Keratinocyte (primary cell): ENCODE measurements around the gene MAFF. TPM values are rescaled to one million over a fixed set of nuclear protein-coding genes. Genes with fewer than 3 reads are reported as not detected.

Source experiments
- DNase-seq: peaks from one replicate; pipeline ENCODE4 v3.0.0-alpha.2; 2011; ENCODE audit warnings: low read depth, missing footprints, low spot score
- FAIRE-seq: peaks from 2 replicates; lab custom pipeline; 2011; peaks lifted over from hg19 to GRCh38; lab: Jason Lieb, UNC
- H2AFZ ChIP-seq: 2 replicates; pipeline ENCODE4 v1.6.0; 2012; ENCODE audit warnings: low read length, control low read depth, inconsistent platforms; ENCODE audit not compliant: control insufficient read depth
- H3K27ac ChIP-seq: 2 replicates; pipeline ENCODE4 v1.5.1; 2011; ENCODE audit warnings: low read length; ENCODE audit not compliant: control insufficient read depth, insufficient read depth
- H3K27me3 ChIP-seq: 3 replicates; pipeline ENCODE4 v1.6.0; 2011; ENCODE audit warnings: low read length; ENCODE audit not compliant: control insufficient read depth, insufficient read depth; ENCODE audit errors: extremely low read depth
- H3K36me3 ChIP-seq, 2 experiments: 2 replicates in 1 of 2; 3 replicates in 1 of 2; pipeline ENCODE4 v1.5.1; 2011; ENCODE audit warnings: low read length in 2 of 2, mild to moderate bottlenecking in 1 of 2; ENCODE audit not compliant: control insufficient read depth in 2 of 2, insufficient read depth in 2 of 2; ENCODE audit errors: extremely low read depth in 1 of 2
- H3K4me1 ChIP-seq: 3 replicates; pipeline ENCODE4 v1.5.1; 2011; ENCODE audit warnings: low read length; ENCODE audit not compliant: control insufficient read depth, insufficient read depth; ENCODE audit errors: extremely low read depth
- H3K4me2 ChIP-seq: 3 replicates; pipeline ENCODE4 v1.6.0; 2011; ENCODE audit warnings: low read depth, low read length; ENCODE audit not compliant: control insufficient read depth, insufficient read depth; ENCODE audit errors: extremely low read depth
- H3K4me3 ChIP-seq, 3 experiments: fragments of 200-600 bp in 1 of 3; sonication (generic) in 1 of 3; 2 replicates in 2 of 3; 3 replicates in 1 of 3; pipeline ENCODE4 v1.5.1; 2011 to 2016; ENCODE audit warnings: low read length in 3 of 3, mild to moderate bottlenecking in 3 of 3, control low read depth in 2 of 3, inconsistent platforms in 1 of 3, low read depth in 1 of 3, mixed read lengths in 1 of 3, mixed run types in 1 of 3, moderate library complexity in 1 of 3; ENCODE audit not compliant: control insufficient read depth in 2 of 3, insufficient read depth in 2 of 3; ENCODE audit errors: extremely low read depth in 1 of 3
- H3K79me2 ChIP-seq: 2 replicates; pipeline ENCODE4 v1.6.0; 2012; ENCODE audit warnings: low read length; ENCODE audit not compliant: control insufficient read depth, insufficient read depth
- H3K9ac ChIP-seq: 3 replicates; pipeline ENCODE4 v1.6.0; 2011; ENCODE audit warnings: low read length; ENCODE audit not compliant: control insufficient read depth, insufficient read depth; ENCODE audit errors: extremely low read depth
- H3K9me1 ChIP-seq: 3 replicates; pipeline ENCODE4 v1.6.0; 2011; ENCODE audit warnings: low read length; ENCODE audit not compliant: control insufficient read depth, insufficient read depth; ENCODE audit errors: extremely low read depth
- H3K9me3 ChIP-seq: 2 replicates; pipeline ENCODE4 v1.5.1; 2012; ENCODE audit warnings: low read depth, low read length; ENCODE audit not compliant: control insufficient read depth
- H4K20me1 ChIP-seq: 3 replicates; pipeline ENCODE4 v1.6.0; 2011; ENCODE audit warnings: low read length; ENCODE audit not compliant: control insufficient read depth, insufficient read depth; ENCODE audit errors: extremely low read depth
- EZH2 ChIP-seq: IDR thresholded peaks from one replicate; pipeline ENCODE4 v1.6.1; 2012; ENCODE audit warnings: inconsistent platforms, mild to moderate bottlenecking, low read length, moderate library complexity
- dilution Hi-C: fragments of 300-500 bp; cut with MboI; formaldehyde crosslinking; loops from one replicate; pipeline ENCODE4 v1.7.0; 2020; ENCODE audit warnings: low sequenced_read_pairs; ENCODE audit not compliant: extremely low pct_ligation_motif_present
- polyA plus RNA-seq, 5 experiments: library from polyadenylated mRNA; depleted of rRNA in 3 of 5; stranded (reverse) in 3 of 5; stranded (forward) in 1 of 5; unstranded in 1 of 5; fragments of >200 nt; gene quantifications; 1 replicate in 1 of 5; 2 replicates in 3 of 5; 3 replicates in 1 of 5; pipeline versions ENCODE4 v1.2.1 to v1.2.3, GENCODE V29; 2011 to 2012; ENCODE audit warnings: missing spikeins in 2 of 5, low read depth in 1 of 5, low replicate concordance in 1 of 5
- TF ChIP-seq, protein P1 (sequence below), 3 experiments: IDR thresholded peaks in 1 of 3; conservative IDR thresholded peaks in 1 of 3; optimal IDR thresholded peaks in 1 of 3; 2 replicates in 2 of 3; 3 replicates in 1 of 3; pipeline versions ENCODE3 to v1.5.1; 2011; ENCODE audit warnings: low read length in 3 of 3, mild to moderate bottlenecking in 3 of 3, moderate library complexity in 2 of 3, control low read depth in 1 of 3, inconsistent platforms in 1 of 3; ENCODE audit not compliant: insufficient read depth in 2 of 3; ENCODE audit errors: extremely low read depth in 1 of 3

MAFF gene
- polyA plus RNA-seq, 1 donor (not counting 4 experiments of a cell fraction or from before 2014, with no cell fraction given), result 10.5 TPM

DNA sequence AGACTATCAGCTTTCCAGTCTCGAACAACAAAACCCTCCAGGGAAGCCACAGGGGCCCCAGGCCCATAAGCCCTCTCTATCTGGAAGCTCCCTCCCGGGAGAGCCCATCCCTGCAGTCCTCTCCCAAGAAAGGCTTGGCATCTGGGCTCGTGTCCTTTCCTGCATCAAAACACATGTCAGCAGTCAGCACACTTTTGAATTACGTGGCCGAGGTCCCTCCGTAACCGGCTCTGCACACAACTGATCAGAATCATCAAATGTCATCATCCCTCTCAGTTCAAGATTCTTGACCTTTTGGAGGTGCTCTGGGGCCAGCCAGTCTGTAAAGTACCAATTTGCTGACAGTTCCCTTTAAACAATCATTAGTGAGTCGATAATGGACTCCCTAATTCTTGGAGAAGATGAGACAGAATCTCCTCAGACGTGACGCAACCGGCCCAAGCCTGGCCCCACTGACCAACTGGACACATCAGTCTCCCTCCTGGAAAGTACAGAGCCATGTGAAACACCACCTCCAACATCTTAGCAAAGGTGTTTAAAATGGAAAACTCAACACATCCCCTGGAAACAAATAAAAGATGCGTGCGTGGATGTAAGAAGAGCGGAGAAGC, 33.6 kb downstream of the MAFF start:
- H3K9me1 ChIP-seq, result no peaks in the 10 kb centered on the region
- H3K9ac ChIP-seq, result no peak overlapping the region
- dilution Hi-C loops, result no loop called here
- H3K27me3 ChIP-seq, result no peaks in the 10 kb centered on the region
- H3K79me2 ChIP-seq, result no peaks in the 10 kb centered on the region
- H4K20me1 ChIP-seq, result no peaks in the 10 kb centered on the region
- H2AFZ ChIP-seq, result no peak overlapping the region
- no peak for TF ChIP-seq EZH2
- TF ChIP-seq, protein P1, sequence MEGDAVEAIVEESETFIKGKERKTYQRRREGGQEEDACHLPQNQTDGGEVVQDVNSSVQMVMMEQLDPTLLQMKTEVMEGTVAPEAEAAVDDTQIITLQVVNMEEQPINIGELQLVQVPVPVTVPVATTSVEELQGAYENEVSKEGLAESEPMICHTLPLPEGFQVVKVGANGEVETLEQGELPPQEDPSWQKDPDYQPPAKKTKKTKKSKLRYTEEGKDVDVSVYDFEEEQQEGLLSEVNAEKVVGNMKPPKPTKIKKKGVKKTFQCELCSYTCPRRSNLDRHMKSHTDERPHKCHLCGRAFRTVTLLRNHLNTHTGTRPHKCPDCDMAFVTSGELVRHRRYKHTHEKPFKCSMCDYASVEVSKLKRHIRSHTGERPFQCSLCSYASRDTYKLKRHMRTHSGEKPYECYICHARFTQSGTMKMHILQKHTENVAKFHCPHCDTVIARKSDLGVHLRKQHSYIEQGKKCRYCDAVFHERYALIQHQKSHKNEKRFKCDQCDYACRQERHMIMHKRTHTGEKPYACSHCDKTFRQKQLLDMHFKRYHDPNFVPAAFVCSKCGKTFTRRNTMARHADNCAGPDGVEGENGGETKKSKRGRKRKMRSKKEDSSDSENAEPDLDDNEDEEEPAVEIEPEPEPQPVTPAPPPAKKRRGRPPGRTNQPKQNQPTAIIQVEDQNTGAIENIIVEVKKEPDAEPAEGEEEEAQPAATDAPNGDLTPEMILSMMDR (optimal IDR thresholded peaks at IDR 0.05 in 1 of 3, IDR thresholded peaks at IDR 0.05 in 1 of 3, conservative IDR thresholded peaks at IDR 0.05 in 1 of 3; ENCODE audit: extremely low read depth in 1 of 3, insufficient read depth in 2 of 3, low read length in 3 of 3), result no peak
- peaks cover 21% of the 10 kb centered on the region for H3K4me1 ChIP-seq
- FAIRE-seq (no peak), DNase-seq (no peak)
- H3K4me3 ChIP-seq, result no peak overlapping the region
- H3K4me2 ChIP-seq, result no peak overlapping the region
- peaks cover 27 to 46% of the 10 kb centered on the region in 2 experiments for H3K36me3 ChIP-seq
- H3K27ac ChIP-seq, result no peak overlapping the region
- no peaks in the 10 kb centered on the region for H3K9me3 ChIP-seq

GRCh38 chr22:38236786-38237185, 35.0 kb downstream of the MAFF start:
- H3K27ac ChIP-seq, result no peak overlapping the region
- H3K9ac ChIP-seq, result no peak overlapping the region
- H3K27me3 ChIP-seq, result no peaks in the 10 kb centered on the region
- H3K4me2 ChIP-seq, result no peak overlapping the region
- no peaks in the 10 kb centered on the region for H4K20me1 ChIP-seq
- FAIRE-seq (no peak), DNase-seq (no peak)
- dilution Hi-C loops, result no loop called here
- H3K9me1 ChIP-seq, result no peaks in the 10 kb centered on the region
- peaks cover 18 to 33% of the 10 kb centered on the region in 2 experiments for H3K36me3 ChIP-seq
- no peak overlapping the region for H3K4me3 ChIP-seq
- TF ChIP-seq EZH2, result no peak
- TF ChIP-seq, protein P1 (optimal IDR thresholded peaks at IDR 0.05 in 1 of 3, IDR thresholded peaks at IDR 0.05 in 1 of 3, conservative IDR thresholded peaks at IDR 0.05 in 1 of 3; ENCODE audit: extremely low read depth in 1 of 3, insufficient read depth in 2 of 3, low read length in 3 of 3), result no peak
- H2AFZ ChIP-seq, result no peak overlapping the region
- peaks cover 31% of the 10 kb centered on the region for H3K4me1 ChIP-seq
- H3K9me3 ChIP-seq, result no peaks in the 10 kb centered on the region
- H3K79me2 ChIP-seq, result no peaks in the 10 kb centered on the region
